ENCODE measurements around the gene SMIM24. TPM values are rescaled to one million over a fixed set of nuclear protein-coding genes. Genes with fewer than 3 reads are reported as not detected.

SMIM24 gene
- total and polyA plus RNA-seq, 11 donors: 0.15 TPM; not detected in 10

DNA sequence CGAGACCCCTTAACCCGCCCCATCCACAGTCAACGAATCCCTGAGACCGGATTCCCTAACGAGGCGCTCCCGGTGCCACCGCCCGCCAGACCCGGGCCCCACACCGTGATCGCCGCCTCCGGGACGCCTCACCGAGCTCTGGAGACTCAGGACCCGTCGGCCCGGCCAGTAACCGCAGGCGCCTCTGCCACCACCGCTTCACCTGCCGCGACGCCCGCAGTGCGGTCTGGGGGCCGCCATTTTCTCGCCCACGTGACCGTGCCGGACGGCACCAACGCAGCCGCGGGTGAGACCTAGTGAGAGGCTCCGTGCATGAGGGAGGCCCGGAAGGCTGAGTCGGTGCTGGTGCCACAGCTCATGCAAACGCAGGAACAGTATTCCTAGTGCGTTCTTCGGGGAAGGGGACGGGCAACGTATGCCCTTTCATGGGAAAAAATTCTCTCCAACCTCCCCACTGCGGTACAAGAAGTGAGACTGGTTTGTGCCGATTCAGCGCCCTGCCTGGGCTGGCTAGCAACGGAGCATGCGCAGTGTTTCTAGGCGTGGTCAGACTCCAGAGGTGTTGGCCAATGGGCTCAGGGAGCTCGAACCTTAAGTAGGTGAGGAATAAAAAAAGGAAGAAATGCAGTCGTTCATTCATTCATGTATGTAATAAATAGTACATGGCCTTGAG lies 20.2 kb upstream of the SMIM24 start, which contains the start of gene DOHH:
Gene DOHH (minus strand): TSS at position 246 of the 673 bp plus-strand sequence. CDS start 3,860 bp downstream, outside the sequence.
- DNase-seq (peak; percentile 95 to 97 (median 96)), ATAC-seq (peak; percentile 93 to 97 (median 94))
- Histone ChIP-seq H3K27me3 (no peaks in the 10 kb centered on the region), H3K4me1 (peaks cover 0 to 27% (median 15%) of the 10 kb centered on the region in 12 donors), H3K4me3 (peak within 1 kb of the TSS; percentile 67 to 99 (median 92)), H3K27ac (peak within 1 kb of the TSS; percentile 84 to 98 (median 95)), H3K36me3 (peaks cover 0 to 14% (median 11%) of the 10 kb centered on the region in 9 donors), H3K9me3 (no peaks in the 10 kb centered on the region)
- intact Hi-C loops (cut with DNase I): no loop called here
- TF ChIP-seq, protein P1, sequence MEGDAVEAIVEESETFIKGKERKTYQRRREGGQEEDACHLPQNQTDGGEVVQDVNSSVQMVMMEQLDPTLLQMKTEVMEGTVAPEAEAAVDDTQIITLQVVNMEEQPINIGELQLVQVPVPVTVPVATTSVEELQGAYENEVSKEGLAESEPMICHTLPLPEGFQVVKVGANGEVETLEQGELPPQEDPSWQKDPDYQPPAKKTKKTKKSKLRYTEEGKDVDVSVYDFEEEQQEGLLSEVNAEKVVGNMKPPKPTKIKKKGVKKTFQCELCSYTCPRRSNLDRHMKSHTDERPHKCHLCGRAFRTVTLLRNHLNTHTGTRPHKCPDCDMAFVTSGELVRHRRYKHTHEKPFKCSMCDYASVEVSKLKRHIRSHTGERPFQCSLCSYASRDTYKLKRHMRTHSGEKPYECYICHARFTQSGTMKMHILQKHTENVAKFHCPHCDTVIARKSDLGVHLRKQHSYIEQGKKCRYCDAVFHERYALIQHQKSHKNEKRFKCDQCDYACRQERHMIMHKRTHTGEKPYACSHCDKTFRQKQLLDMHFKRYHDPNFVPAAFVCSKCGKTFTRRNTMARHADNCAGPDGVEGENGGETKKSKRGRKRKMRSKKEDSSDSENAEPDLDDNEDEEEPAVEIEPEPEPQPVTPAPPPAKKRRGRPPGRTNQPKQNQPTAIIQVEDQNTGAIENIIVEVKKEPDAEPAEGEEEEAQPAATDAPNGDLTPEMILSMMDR (IDR thresholded peaks at IDR 0.05): no peak
- WGBS, 4 donors: 0% methylated on average over 46 to 52 of the region's 52 CpGs

DNA sequence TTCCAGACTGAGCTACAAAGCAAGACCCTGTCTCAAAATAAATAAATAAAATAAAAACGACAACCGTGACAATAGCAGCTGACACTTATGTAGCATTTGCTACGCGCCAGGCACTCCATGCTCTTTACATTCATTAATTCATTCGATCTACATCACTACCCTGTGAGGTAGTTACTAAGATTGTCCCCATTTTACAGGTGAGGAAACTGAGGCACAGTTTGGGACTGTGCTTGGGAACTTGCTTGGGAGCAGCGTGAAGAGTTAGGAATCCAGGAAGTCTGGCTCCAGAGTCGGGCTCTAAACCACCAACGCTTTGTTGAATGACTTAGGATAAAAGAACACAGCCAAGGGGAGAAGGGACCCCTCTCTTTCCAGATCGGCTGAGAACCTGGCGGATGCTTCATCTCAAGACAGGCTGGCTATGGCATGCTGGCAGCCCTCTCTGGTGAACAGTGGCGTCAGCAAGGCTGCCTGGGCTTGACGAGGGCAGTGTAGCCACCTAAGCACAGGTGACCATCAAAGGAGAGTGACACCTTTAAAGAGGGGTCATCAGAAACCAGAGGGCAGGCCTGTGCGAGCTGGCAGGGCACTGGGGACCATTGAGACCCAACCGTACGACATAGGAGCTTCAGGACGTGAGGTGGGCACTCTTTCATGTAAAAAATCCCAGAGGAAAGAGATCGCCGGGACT lies 19.6 kb upstream of the SMIM24 start:
- H3K27me3 ChIP-seq: no peaks in the 10 kb centered on the region
- WGBS, 4 donors: 23 to 32% (median 24%) methylated on average over 16 to 18 of the region's 18 CpGs
- peak overlapping the region; percentile 84 to 98 (median 95) for H3K27ac ChIP-seq
- intact Hi-C loops (cut with DNase I): no loop called here
- TF ChIP-seq POLR2A (IDR thresholded peaks at IDR 0.05): no peak
- TF ChIP-seq, protein P1 (IDR thresholded peaks at IDR 0.05): no peak
- peaks cover 0 to 20% (median 13%) of the 10 kb centered on the region in 12 donors for H3K4me1 ChIP-seq
- H3K9me3 ChIP-seq: no peaks in the 10 kb centered on the region
- peak overlapping the region; percentile 67 to 99 (median 92) for H3K4me3 ChIP-seq
- peak in 2 of 4 donors; percentile 6 to 16 for ATAC-seq
- no peak for DNase-seq
- peaks cover 0 to 21% (median 18%) of the 10 kb centered on the region in 9 donors for H3K36me3 ChIP-seq

DNA sequence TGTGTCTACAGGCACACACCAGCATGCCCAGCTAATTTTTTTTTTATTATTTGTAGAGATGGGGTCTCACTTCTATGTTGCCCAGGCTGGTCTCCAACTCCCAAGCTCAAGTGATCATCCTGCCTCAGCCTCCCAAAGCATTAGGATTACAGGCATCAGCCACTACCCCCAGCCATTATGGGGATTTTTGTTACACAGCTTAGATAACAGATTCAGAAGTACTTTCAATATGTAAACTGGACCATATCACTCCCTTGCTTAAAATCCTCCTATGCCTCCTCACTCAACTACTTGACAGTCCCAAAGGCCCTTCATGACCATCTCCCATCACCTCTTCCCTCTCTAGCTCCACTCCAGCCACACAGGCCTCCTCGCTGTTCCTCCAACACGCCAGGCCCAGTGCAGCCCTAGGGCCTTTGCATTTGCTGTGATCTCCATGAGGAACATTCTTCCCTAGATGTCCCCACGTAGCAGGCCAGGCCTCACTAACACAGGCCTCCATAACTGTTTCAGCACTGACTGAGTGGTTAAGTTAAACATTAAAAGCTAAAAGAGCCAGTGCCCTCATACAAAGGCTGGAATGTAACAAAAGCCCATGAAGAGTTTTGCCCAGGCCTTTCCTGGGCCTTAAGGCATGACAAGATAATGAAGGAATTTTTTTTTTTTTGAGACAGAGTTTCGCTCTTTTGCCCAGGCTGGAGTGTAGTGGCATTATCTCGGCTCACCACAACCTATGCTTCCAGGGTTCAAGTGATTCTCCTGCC lies 17.6 kb upstream of the SMIM24 start:
- ATAC-seq: no peak
- no peak overlapping the region for H3K27ac ChIP-seq
- no peaks in the 10 kb centered on the region for H3K9me3 ChIP-seq
- H3K36me3 ChIP-seq: peaks cover 0 to 39% (median 31%) of the 10 kb centered on the region in 9 donors
- intact Hi-C loops (cut with DNase I): no loop called here
- TF ChIP-seq, protein P1 (IDR thresholded peaks at IDR 0.05): no peak
- TF ChIP-seq POLR2A (IDR thresholded peaks at IDR 0.05): no peak
- DNase-seq: no peak
- 94 to 97% (median 95%) methylated on average over 5 of the region's 5 CpGs for WGBS, 4 donors
- H3K27me3 ChIP-seq: no peaks in the 10 kb centered on the region
- peaks cover 0 to 19% (median 13%) of the 10 kb centered on the region in 12 donors for H3K4me1 ChIP-seq
- H3K4me3 ChIP-seq: no peak overlapping the region

Measured in heart left ventricle (tissue), 16 donors.